ENCODE results near the gene SUSD1. TPM values are rescaled to one million over a fixed set of nuclear protein-coding genes. Genes with fewer than 3 reads are reported as not detected.

The SUSD1 gene
- total RNA-seq, 2 donors from 2014 or later = 13.1 to 24.0 TPM

DNA sequence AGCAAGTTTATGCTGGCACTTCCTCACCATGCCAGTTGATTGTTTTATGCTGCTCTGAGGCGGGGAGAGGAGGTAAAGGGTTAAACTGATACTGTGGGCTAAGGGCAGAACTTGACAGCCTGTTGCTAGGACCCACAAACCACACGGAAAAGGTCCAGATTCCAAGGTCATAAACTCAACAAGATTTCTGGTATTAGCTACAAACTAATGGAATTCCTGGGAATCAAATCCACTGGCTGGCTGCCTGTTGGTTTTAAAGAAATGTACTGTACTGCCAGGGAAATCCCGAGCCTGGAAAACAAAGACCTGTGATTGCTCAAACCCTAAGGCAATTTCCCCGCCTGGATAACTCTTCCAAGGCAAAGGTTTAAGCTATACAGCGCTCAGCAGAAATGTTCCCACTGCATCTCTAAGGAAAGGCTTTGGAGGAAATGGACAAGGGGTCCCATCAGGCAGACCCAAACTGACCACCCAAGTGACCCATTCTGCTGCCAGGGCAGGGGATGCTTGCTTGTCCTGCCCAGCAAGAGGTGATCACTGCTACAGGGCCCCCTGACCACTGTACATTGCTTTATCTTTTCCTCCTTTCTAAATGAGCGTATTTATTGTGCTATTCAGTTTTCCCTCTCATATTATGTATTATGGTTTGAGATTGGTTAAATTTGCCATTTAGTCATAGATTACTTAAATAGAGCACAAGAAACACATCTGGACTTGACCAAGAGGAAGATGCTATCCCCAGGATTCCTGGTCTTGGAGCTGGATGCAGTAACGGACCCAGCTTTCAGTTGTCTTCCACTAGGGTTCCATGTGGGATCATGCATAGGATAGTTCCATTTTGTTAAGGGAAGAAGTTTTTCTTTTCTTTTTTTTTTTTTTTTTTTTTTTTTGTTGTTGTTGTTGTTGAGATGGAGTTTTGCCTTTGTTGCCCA, 124.3 kb downstream of the SUSD1 start:
- no peak for DNase-seq (ENCODE audit: low spot score)
- no peaks in the 10 kb centered on the region for H3K36me3 ChIP-seq
- no peak for ATAC-seq (ENCODE audit: insufficient number of reproducible peaks, low FRiP score, low read depth)
- no peaks in the 10 kb centered on the region for H3K27me3 ChIP-seq (replicated peaks; ENCODE audit: insufficient read depth)
- peaks cover 17 to 29% of the 10 kb centered on the region in 2 donors for H3K4me1 ChIP-seq (ENCODE audit: control insufficient read depth in 1 of 2, low read depth in 2 of 2)
- H3K9me3 ChIP-seq = no peaks in the 10 kb centered on the region
- H3K27ac ChIP-seq = no peak overlapping the region
- TF ChIP-seq, protein P1, sequence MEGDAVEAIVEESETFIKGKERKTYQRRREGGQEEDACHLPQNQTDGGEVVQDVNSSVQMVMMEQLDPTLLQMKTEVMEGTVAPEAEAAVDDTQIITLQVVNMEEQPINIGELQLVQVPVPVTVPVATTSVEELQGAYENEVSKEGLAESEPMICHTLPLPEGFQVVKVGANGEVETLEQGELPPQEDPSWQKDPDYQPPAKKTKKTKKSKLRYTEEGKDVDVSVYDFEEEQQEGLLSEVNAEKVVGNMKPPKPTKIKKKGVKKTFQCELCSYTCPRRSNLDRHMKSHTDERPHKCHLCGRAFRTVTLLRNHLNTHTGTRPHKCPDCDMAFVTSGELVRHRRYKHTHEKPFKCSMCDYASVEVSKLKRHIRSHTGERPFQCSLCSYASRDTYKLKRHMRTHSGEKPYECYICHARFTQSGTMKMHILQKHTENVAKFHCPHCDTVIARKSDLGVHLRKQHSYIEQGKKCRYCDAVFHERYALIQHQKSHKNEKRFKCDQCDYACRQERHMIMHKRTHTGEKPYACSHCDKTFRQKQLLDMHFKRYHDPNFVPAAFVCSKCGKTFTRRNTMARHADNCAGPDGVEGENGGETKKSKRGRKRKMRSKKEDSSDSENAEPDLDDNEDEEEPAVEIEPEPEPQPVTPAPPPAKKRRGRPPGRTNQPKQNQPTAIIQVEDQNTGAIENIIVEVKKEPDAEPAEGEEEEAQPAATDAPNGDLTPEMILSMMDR (IDR thresholded peaks at IDR 0.05) = no peak
- H3K4me3 ChIP-seq = no peak overlapping the region

DNA sequence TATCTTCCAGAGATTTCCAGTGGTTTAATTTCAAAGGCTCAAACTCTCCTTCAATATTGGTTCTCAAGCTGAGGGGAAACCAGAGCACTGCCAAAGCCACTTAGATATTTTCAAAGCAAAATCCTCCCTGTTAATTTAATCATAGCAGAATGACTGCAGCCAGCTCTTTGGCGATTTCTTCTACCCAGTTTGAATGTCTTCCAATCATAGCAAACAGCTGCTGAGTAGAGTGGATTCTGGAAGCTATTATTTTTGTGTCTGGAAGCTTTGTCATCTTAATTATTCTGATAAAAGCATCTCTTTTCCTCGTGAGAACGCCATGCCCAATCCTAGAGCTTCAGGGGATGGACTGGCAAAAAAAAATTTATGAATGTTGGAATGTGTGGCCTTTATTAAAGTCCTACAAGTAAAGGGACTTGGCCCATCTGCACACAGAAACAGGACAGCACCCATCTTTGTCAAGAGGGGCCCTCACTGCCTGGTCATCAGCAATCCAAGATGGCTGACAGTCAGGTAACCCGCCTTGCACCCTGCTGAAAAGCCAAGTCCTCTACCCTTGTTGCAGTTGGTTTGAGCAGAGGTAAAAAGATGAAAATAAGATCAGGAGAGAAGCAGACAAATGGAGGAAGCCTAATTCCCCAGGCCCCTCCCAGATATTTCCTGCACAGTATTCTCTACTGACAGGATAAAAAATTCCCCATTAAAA, 125.1 kb downstream of the SUSD1 start:
- H3K4me3 ChIP-seq = no peak overlapping the region
- no peaks in the 10 kb centered on the region for H3K27me3 ChIP-seq (replicated peaks; ENCODE audit: insufficient read depth)
- no peak overlapping the region for H3K27ac ChIP-seq
- ATAC-seq (ENCODE audit: insufficient number of reproducible peaks, low FRiP score, low read depth) = no peak
- DNase-seq (ENCODE audit: low spot score) = no peak
- peaks cover 17 to 29% of the 10 kb centered on the region in 2 donors for H3K4me1 ChIP-seq (ENCODE audit: control insufficient read depth in 1 of 2, low read depth in 2 of 2)
- TF ChIP-seq, protein P1 (IDR thresholded peaks at IDR 0.05) = no peak
- no peaks in the 10 kb centered on the region for H3K9me3 ChIP-seq
- H3K36me3 ChIP-seq = no peaks in the 10 kb centered on the region

DNA sequence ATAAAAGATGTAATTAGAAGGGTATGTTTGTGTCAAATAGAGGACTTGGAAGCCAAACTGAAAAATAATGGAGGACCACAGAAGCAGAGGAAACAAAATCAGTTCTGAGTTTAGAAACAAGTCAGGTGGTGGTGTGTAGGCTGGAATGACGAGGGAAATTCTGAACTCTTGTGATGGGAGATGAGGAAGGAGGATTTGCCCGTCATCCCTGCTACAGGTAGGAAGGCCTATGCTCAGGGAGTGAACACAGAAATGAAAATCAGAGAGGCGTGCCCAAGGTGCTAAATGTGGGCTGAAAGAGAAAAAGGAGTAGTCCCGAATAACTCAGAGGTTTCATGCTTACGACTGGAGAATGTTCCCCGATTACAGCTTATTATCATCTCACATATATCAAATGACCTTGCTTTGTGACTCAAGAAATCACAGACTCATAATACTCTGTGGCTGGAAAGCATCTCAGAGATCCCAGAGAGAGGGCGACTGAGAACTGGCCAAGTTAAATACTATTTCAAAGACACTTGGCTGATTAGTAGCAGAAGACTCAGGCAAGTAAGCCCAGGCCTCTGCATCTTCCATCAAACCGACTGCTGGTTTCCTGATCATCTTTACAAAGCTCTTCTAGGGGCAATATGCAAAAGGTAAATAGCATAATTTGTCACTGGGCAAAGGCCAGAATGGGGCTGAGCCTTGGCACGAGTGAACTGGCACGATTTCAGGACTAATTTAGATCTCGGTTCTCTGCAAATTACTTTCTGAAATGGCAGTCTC, 126.0 kb downstream of the SUSD1 start:
- ATAC-seq (ENCODE audit: insufficient number of reproducible peaks, low FRiP score, low read depth) = no peak
- H3K27ac ChIP-seq = no peak overlapping the region
- TF ChIP-seq, protein P1 (IDR thresholded peaks at IDR 0.05) = no peak

DNA sequence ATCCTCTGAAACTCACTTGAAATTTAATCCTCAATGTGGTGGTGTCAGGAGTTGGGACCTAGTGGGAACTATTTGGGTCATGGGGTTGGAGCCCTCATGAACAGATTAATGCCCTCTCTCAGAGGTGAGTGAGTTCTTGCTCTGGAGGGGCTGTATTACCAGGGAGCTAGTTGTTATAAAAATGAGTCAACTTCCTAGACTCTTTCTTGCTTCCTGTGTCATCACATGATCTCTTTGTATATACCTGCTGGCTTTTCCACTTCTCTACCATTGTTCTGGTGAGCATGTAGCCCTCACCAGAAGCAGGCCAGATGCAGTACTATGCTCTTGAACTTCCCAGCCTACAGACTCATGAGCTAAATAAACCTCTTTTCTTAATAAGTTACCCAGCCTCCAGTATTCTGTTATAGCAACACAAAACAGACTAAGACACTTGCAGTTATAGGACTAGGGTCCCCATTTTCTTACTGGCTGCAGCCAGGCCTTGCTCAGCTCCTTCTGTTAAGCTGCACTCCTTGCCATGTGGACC, 127.5 kb downstream of the SUSD1 start:
- H3K36me3 ChIP-seq = no peaks in the 10 kb centered on the region
- no peak overlapping the region for H3K27ac ChIP-seq
- TF ChIP-seq, protein P1 (IDR thresholded peaks at IDR 0.05) = no peak
- DNase-seq (ENCODE audit: low spot score) = no peak
- no peaks in the 10 kb centered on the region for H3K9me3 ChIP-seq
- H3K4me3 ChIP-seq = no peak overlapping the region
- H3K4me1 ChIP-seq (ENCODE audit: control insufficient read depth in 1 of 2, low read depth in 2 of 2) = peaks cover 17 to 29% of the 10 kb centered on the region in 2 donors
- no peaks in the 10 kb centered on the region for H3K27me3 ChIP-seq (replicated peaks; ENCODE audit: insufficient read depth)
- no peak for ATAC-seq (ENCODE audit: insufficient number of reproducible peaks, low FRiP score, low read depth)

More for the DNA sequence above, 126.0 kb downstream of the SUSD1 start:
- Histone ChIP-seq H3K27me3 (replicated peaks; ENCODE audit: insufficient read depth) (no peaks in the 10 kb centered on the region), H3K36me3 (no peaks in the 10 kb centered on the region), H3K4me1 (ENCODE audit: control insufficient read depth in 1 of 2, low read depth in 2 of 2) (peaks cover 17 to 29% of the 10 kb centered on the region in 2 donors), H3K4me3 (no peak overlapping the region), H3K9me3 (no peaks in the 10 kb centered on the region)
- DNase-seq (ENCODE audit: low spot score) = no peak
